Measurements from ENCODE around the gene MUC2.
"Not testable (repeated sequence)": the region's sequence is repeated elsewhere in the genome, so short reads cannot be mapped to it uniquely, and the experiment has no call there.

The MUC2 gene

DNA sequence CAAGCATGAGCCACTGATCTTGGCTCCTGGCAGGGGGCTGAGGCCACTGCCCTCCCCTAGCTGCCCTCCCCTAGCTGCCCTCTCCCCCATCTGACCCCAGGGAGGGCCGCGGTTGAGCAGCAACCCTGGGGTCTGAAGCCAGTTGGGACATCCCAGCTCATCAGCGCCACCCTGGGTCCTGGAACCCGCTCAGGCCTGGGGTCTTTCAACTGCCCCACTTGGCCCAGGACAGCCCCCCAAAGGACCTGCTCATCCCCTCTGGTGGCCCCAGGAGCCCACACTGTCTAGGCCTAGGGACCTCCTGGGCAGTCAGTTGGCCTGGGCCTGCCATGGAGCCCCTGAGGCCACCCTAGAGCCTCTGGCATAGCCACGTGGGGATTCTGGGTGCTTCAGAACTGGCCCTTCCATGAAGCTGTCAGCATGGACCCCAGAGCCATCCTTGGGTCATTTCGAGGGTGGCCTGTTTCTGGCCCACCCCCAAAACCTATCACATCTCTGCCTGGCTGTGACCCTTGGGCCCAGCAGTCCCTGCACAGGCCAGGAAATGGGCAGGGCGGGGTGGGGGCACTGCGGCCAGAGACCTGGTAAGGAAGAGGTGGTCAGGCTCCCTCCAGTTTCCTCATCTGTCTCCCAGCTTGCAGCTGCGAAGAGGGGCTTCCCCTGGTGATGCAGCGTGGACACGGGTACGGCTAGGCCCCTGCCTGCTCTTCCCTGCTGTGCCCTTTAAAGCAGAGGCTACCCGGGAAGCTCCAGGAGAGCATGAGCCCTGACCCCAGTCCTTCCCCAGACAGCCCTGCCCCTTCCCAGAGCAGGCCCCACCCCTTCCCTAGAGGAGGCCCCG is 37.9 kb downstream of the MUC2 start:
- no peak overlapping the region for H3K4me3 Mint-ChIP-seq
- peaks cover 1% of the 10 kb centered on the region for H3K27me3 Mint-ChIP-seq
- no peaks in the 10 kb centered on the region for H3K36me3 Mint-ChIP-seq (ENCODE audit: low read depth)
- intact Hi-C loops (cut with micrococcal nuclease) = no loop called here
- no peak overlapping the region for H3K27ac Mint-ChIP-seq
- H3K4me1 Mint-ChIP-seq (ENCODE audit: low read depth) = no peaks in the 10 kb centered on the region
- no peaks in the 10 kb centered on the region for H3K9me3 Mint-ChIP-seq

DNA sequence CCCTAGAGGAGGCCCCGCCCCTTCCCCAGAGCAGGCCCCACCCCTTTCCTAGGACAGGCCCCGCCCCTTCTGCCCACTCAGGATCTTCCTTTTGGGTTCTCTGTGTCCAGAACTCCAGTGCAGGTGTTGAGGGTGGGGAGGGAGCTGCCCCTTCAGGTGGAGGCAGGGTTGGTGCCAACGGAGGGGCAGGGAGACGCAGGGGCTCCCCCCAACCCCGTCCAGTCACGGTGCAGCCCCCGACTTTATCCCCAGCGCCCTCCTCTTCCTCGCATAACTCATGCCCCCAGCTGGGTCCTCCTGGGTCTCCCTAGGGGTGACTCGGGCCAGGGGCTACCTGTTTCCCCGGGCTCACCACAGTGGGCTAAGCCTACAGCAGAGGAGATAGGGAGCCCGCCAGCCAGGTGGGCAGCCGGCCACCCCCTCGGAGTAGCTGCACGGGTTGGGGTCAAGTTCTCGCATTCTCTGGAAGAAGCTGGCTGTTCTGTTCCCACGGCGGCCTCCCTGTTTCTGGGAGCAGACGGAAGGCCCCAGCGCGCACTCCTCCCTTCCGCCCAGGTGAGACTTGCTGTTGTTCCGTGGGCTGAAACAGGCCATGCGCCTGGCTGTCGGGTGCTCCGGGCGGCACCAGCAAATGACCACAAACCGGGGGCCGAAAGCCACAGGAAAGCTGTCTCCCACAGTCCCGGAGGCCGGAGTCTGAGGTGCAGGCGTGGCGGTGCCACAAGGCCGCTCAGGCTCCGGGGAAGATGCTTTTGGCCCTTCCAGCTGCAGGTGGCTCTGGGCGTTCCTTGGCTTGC is 38.9 kb downstream of the MUC2 start:
- H3K4me1 Mint-ChIP-seq (ENCODE audit: low read depth) = no peaks in the 10 kb centered on the region
- H3K27ac Mint-ChIP-seq = no peak overlapping the region
- intact Hi-C loops (cut with micrococcal nuclease) = no loop called here
- H3K36me3 Mint-ChIP-seq (ENCODE audit: low read depth) = no peaks in the 10 kb centered on the region
- H3K9me3 Mint-ChIP-seq = no peaks in the 10 kb centered on the region
- H3K27me3 Mint-ChIP-seq = peaks cover 1% of the 10 kb centered on the region
- H3K4me3 Mint-ChIP-seq = no peak overlapping the region

DNA sequence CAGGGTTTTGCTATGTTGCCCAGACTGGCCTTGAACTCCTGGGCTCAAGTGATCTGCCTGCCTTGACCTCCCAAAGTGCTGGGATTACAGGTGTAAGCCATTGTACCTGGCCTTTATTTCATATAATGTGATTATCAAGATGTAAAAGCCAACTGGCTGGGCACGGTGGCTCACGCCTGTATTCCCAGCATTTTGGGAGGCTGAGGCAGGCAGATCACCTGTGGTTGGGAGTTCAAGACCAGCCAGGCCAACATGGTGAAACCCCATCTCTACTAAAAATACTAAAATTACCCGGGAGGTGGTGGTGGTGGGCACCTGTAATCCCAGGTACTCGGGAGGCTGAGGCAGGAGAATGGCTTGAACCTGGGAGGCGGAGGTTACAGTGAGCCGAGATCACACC is 40.6 kb downstream of the MUC2 start:
- H3K36me3 Mint-ChIP-seq (ENCODE audit: low read depth); H3K27me3 Mint-ChIP-seq; H3K4me1 Mint-ChIP-seq (ENCODE audit: low read depth); H3K27ac Mint-ChIP-seq; H3K4me3 Mint-ChIP-seq; intact Hi-C loops (cut with micrococcal nuclease); H3K9me3 Mint-ChIP-seq: not testable (repeated sequence)

DNA sequence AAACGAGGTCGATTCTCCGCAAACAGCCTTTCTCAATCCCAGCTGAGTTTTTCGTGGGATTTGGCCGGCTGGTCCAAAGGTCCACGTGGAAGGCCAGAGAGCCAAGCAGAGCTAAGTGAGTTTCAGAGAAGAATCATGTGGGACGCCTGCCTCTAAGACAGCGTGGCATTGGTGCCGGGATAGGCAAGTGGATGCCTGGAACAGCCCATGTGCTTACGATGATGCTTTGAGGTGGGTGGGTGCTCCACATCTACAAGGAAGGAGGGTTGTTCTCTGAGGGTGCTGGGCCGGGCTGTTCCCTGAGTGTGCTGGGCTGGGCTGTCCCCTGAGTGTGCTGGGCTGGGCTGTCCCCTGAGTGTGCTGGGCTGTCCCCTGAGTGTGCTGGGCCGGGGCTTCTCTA is 41.4 kb downstream of the MUC2 start:
- no peaks in the 10 kb centered on the region for H3K9me3 Mint-ChIP-seq

DNA sequence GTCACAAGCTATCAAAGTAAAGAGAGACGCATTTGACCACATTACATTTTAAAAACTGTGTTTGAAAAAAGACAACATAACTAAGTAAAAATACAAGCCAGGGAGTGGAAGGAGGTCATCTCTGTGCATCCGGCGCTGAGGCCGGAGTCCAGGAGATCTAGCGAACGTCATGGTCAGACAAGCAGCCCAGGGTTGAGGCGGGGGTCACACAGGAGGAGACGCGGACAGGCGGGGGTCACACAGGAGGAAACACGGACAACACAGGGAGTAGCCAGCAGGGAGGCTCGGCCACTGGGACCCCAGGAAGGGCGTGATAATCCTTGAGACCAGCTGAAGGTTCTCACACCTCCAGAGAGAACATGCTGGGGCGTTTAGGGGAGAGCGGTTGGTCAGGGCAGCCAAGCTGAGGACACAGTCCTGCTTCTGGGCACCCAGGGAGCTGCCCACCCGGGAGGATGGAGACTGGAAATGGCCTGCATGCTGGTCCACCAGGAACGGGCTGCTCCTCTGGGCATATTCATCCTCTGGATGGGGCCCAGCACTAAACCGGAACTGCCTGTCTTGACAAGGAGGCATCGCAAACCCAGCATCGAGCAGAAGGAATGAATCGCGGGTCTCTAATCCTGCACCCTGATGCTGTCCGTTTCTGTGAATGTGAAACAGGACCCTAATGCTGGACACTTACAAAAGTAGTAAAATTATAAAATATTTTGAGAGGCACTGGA is 42.2 kb downstream of the MUC2 start:
- H3K27ac Mint-ChIP-seq = no peak overlapping the region
- H3K36me3 Mint-ChIP-seq (ENCODE audit: low read depth) = no peaks in the 10 kb centered on the region
- intact Hi-C loops (cut with micrococcal nuclease) = no loop called here
- H3K9me3 Mint-ChIP-seq = no peaks in the 10 kb centered on the region
- no peaks in the 10 kb centered on the region for H3K4me1 Mint-ChIP-seq (ENCODE audit: low read depth)
- H3K27me3 Mint-ChIP-seq = peaks cover 1% of the 10 kb centered on the region
- no peak overlapping the region for H3K4me3 Mint-ChIP-seq

More for the DNA sequence above, 41.4 kb downstream of the MUC2 start:
- no peak overlapping the region for H3K27ac Mint-ChIP-seq
- intact Hi-C loops (cut with micrococcal nuclease) = no loop called here
- peaks cover 1% of the 10 kb centered on the region for H3K27me3 Mint-ChIP-seq
- no peaks in the 10 kb centered on the region for H3K4me1 Mint-ChIP-seq (ENCODE audit: low read depth)
- H3K36me3 Mint-ChIP-seq (ENCODE audit: low read depth) = no peaks in the 10 kb centered on the region
- H3K4me3 Mint-ChIP-seq = no peak overlapping the region

DNA sequence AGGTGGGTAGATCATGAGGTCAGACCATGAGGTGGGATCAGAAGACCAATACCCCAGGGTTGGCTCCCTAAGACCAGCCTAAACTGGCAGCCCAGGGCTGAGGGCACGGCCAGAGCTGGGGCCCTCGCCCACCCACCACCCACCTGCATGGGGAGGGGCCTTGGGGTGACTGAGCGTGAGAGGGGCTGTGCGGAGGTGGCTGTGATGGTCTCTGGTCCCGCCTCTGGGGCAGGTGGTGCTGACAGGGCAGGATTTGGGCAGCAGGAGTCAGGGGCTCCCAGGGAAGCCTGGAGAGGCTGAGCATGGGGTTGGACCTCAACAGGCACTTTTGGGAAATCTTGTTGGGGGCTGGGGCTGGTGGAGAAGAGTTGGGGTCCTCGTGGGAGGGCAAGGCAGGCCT is 43.3 kb downstream of the MUC2 start:
- Mint-ChIP-seq H3K4me1 (ENCODE audit: low read depth) (no peaks in the 10 kb centered on the region), H3K4me3 (no peak overlapping the region), H3K9me3 (no peaks in the 10 kb centered on the region), H3K27me3 (peaks cover 1% of the 10 kb centered on the region), H3K36me3 (ENCODE audit: low read depth) (no peaks in the 10 kb centered on the region), H3K27ac (no peak overlapping the region)
- intact Hi-C loops (cut with micrococcal nuclease) = no loop called here

DNA sequence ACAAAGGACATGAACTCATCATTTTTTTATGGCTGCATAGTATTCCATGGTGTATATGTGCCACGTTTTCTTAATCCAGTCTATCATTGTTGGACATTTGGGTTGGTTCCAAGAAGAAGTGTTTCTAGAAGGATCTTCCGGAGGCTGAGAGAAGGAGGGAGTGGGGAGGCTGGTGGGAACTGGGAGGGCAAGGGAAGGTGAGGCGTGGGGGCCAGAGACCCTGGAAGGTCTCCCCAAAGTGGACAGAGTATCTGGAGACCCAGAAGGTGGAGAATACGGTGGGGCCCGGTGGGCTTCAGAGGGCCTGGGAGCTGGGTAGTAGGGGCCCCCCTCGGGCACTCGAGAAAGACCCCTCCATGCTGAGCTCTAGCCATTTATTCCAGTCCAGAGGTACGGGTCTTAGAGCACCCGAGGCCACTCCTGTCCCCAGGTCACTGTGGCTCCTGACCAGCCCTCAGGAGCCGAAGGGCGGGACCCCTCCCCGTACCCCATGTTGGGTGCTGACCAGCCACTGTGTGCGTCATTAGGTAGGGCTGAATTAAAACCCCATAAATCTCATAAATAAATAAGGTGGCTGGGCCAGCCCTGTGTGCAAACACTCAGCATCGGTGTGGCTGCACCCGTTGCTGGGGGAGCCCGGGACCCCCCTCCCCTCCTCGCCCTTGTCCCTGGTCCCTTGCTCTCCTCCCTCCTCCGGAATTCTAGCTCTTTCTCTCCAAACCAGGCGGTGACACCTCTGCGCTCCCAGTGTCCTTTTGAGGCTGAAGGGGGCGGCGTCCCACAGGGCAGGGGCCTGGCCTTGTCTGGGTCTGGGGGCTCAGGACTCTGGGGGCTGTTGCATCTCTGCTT is 44.3 kb downstream of the MUC2 start:
- intact Hi-C loops (cut with micrococcal nuclease) = no loop called here

DNA sequence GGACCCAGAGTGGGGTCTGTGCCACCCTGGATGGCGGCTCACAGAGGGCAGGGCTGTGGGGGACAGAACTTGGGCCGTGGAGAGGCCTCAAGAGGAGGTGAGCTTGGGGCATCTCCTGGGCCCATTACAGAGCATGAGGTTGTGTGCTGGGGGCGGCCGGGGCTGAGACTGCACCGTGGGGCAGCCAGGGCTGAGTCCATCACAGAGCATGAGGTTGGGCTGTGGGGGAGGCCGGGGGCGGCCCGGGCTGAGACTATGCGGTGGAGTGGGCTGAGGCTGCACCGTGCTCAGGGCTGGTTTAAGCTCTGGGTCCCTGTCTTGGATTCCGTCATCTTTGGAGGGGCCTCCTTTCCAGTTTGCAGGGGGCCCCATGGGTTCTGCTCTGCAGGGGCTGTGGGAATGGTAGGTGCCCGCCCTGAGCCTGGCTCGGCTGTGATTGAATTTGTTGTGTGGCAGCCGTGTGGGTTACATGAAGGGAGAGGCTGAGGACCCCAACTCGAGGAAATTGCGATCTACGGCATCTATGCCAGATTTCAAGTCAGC is 45.0 kb downstream of the MUC2 start:
- H3K4me3 Mint-ChIP-seq = no peak overlapping the region
- no peaks in the 10 kb centered on the region for H3K4me1 Mint-ChIP-seq (ENCODE audit: low read depth)
- peaks cover 4% of the 10 kb centered on the region for H3K27me3 Mint-ChIP-seq
- H3K9me3 Mint-ChIP-seq = peaks cover 7% of the 10 kb centered on the region
- H3K27ac Mint-ChIP-seq = no peak overlapping the region
- no peaks in the 10 kb centered on the region for H3K36me3 Mint-ChIP-seq (ENCODE audit: low read depth)
- intact Hi-C loops (cut with micrococcal nuclease) = no loop called here

More for the DNA sequence above, 44.3 kb downstream of the MUC2 start:
- Mint-ChIP-seq H3K27me3 (peaks cover 4% of the 10 kb centered on the region), H3K4me3 (no peak overlapping the region), H3K27ac (no peak overlapping the region), H3K9me3 (peaks cover under 1% of the 10 kb centered on the region), H3K36me3 (ENCODE audit: low read depth) (no peaks in the 10 kb centered on the region), H3K4me1 (ENCODE audit: low read depth) (no peaks in the 10 kb centered on the region)

DNA sequence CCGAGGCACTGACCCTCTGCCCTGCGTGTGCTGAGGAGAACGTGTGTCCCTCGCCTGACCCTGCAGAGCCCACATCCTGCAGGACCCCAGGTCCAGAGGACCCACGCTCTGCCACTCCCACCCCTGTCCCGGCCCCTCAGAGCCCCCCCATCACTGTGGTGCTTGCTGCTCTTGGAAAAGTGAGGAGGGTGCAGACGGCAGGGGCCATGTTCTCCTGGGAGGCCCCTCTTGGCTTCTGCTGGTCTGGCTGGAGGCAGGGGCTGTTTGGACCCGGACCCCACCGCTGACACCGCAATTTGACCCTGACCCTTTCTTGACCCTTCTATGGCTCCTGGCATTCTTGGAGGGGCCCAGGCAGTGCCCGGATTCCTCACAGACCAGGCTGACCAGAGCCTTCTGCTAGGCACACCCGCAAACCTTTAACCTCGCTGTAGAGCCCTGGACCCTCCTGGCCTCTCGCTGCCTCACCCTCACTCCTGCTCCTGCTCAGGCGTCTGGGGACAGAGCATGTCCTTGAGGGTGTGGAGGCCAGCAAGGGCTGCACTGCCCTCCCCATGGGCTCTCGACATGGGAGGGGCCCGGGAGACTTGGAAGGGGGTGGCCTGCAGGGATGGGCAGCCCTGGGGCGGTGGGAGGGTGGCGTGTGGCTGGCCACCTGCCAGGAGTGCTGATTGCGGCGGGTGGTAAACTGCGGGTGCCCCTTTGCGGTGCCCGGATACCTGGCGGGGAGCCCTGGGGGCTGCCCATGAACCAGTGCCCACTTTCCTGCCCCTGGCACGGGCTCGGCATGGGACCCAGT is 46.1 kb downstream of the MUC2 start:
- intact Hi-C loops (cut with micrococcal nuclease) = no loop called here

DNA sequence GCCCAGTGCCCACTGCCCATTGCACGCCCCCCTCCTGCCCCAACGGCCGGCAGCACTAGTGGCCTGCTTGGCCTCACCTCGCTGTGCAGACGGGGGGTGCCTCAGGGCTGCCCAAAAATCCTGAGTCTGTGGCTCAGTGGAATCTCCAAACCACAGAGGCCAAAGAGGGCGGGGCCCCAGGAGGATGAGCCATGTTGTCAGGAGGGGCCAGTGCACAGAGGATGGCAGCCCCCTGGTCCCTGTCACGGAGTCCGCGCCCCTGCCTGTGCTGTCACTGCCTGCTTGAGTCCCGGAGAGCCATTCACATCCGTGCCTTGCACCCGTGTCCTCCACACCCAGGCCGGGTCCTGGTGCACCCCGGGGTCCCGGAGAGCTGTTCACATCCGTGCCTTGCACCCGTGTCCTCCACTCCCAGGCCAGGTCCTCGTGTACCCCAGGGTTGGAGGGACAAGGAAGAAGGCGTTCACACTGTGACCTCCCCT is 46.7 kb downstream of the MUC2 start:
- H3K36me3 Mint-ChIP-seq (ENCODE audit: low read depth) = no peaks in the 10 kb centered on the region
- intact Hi-C loops (cut with micrococcal nuclease) = no loop called here
- no peaks in the 10 kb centered on the region for H3K4me1 Mint-ChIP-seq (ENCODE audit: low read depth)

More for the DNA sequence above, 46.1 kb downstream of the MUC2 start:
- Mint-ChIP-seq H3K4me3 (no peak overlapping the region), H3K27me3 (peaks cover 4% of the 10 kb centered on the region), H3K27ac (no peak overlapping the region), H3K9me3 (peaks cover 17% of the 10 kb centered on the region), H3K36me3 (ENCODE audit: low read depth) (no peaks in the 10 kb centered on the region), H3K4me1 (ENCODE audit: low read depth) (no peaks in the 10 kb centered on the region)

DNA sequence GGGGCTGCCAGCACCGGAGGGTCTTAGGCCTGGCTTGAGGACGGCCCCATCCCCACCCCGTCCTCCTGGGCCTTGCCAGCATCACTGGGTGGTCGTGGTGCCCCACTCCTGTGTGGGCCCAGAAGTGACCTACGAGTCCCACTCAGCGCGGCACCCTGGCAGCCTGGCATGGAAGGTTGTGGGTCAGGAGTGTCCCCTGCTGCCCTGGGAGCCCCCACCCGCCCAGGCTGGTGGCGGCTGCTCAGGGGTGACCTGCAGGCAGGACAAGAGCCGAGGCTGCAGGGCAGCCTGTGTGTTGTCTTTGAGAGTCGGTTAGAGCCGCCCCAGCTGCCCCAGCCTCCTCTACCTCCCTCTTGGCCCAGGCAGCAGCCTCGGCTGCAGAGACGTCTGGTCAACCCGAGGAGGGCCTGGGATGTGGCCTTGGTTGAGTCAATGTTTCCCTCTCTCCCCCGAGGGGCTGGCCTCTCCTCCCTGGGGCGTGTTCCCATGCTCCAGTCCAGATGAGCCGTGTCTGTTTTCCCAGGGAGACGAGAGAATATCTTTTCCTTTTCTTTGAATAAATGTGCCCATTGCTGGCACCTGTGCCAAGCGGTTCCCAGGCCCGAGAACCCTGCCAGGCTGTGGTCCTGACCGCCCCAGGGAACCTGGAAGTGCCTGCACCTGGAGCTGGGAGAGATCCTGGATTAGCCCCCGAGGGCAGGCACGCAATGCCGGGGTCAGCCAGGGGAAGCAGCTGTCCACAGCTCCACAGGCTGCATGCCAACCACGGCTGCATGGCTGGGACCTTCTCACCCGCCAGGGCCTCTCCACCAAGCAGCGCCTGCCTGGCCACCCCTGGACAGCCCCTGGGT is 47.4 kb downstream of the MUC2 start:
- Mint-ChIP-seq H3K9me3 (peaks cover 17% of the 10 kb centered on the region), H3K4me3 (no peak overlapping the region), H3K27ac (no peak overlapping the region), H3K27me3 (peaks cover 3% of the 10 kb centered on the region), H3K36me3 (ENCODE audit: low read depth) (no peaks in the 10 kb centered on the region), H3K4me1 (ENCODE audit: low read depth) (no peaks in the 10 kb centered on the region)
- intact Hi-C loops (cut with micrococcal nuclease) = no loop called here

More for the DNA sequence above, 46.7 kb downstream of the MUC2 start:
- Mint-ChIP-seq H3K9me3 (peaks cover 17% of the 10 kb centered on the region), H3K27ac (no peak overlapping the region), H3K27me3 (peaks cover 4% of the 10 kb centered on the region), H3K4me3 (no peak overlapping the region)

DNA sequence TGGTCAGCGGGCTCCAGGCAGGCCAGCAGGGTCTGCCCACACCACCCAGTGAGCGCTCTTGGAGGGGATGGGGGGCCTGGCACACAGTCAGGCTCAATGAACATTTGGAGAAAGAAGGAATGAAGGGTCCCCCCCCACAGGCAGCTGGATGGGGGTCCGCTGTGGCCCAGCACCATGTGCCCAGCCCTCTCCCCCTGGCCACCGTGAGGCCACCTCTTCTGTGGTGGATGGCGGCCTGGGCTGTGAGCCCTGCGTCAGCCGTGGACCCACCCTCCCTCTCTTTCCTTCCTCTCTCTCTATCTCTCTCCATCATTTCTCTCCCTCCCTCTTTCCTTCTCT is 48.0 kb downstream of the MUC2 start:
- Mint-ChIP-seq H3K4me3 (no peak overlapping the region), H3K4me1 (ENCODE audit: low read depth) (no peaks in the 10 kb centered on the region), H3K9me3 (peaks cover 17% of the 10 kb centered on the region), H3K27me3 (peaks cover 3% of the 10 kb centered on the region), H3K36me3 (ENCODE audit: low read depth) (no peaks in the 10 kb centered on the region), H3K27ac (no peak overlapping the region)
- intact Hi-C loops (cut with micrococcal nuclease) = no loop called here
